ENCODE measurements around the gene NAALADL2.
"Not testable (repeated sequence)": the region's sequence is repeated elsewhere in the genome, so short reads cannot be mapped to it uniquely, and the experiment has no call there.

The NAALADL2 gene

DNA sequence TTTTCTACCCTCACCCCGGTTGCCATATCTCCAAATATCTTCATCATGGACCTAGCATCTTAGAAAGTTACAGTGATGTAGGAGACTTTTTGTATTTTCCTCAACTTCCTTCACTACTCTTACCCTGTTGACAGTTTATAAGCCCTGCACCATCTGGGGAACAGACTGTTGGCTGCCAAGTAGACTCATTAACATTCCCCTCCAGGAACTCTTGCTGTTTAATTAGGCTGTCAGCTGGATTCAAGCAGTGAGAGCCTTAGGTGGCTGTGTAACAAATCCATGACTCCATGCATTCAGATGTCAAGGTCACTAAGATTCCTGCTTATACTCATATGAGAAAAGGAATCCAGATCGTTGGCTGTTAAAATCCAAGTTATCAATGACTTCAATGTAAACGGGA lies 198.3 kb downstream of the NAALADL2 start:
- H3K27me3 ChIP-seq (ENCODE audit: control insufficient read depth, insufficient read depth, low read length) = no peaks in the 10 kb centered on the region
- no peak overlapping the region for H3K9ac ChIP-seq (ENCODE audit: low read length)
- no peaks in the 10 kb centered on the region for H3K36me3 ChIP-seq (ENCODE audit: control insufficient read depth, insufficient read depth, low read length)
- H3K4me3 ChIP-seq (ENCODE audit: low read length) = no peak overlapping the region
- H3K4me1 ChIP-seq (ENCODE audit: control insufficient read depth, insufficient read depth, low read length) = no peaks in the 10 kb centered on the region
- no peaks in the 10 kb centered on the region for H3K9me3 ChIP-seq (ENCODE audit: control insufficient read depth, low read length)

DNA sequence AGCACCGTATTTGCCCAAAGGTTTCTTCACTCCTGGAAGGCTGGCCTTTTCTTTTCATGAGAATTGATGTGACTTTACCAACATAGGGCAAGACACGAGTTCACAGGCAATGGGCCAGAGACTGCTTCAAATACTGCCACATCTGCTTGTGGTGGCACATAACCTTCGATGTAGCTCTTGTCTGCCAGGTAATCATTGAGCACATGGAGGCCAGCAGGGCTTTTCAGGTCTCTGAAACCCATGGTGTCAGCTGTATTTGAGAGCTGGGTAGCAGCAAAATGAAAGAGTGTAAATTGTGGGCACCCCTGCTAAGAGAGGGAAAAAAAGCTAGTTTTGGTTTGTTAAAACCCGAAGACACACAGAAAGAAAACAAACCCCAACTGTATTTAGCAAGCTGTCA lies 200.7 kb downstream of the NAALADL2 start:
- H3K36me3 ChIP-seq (ENCODE audit: control insufficient read depth, insufficient read depth, low read length) = no peaks in the 10 kb centered on the region

DNA sequence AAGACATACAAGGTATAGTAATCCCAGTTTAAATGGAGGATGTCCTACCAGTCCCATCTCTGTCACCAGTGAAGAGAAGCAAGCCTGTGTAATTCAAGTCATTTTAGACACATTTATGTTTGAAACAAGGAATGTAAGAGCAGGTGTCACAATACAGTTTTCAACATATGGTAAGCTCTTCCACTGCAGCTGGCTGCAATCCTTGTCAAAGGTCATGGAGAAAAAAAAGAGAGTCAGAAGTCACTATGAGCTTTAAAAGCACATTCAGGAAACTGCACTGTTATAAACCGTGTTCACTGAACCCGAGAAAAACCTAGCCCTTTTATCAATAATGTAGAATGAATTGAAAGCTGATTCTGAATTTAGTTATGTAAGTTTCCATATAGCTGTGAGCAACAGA lies 206.4 kb downstream of the NAALADL2 start:
- no peaks in the 10 kb centered on the region for H3K9me3 ChIP-seq (ENCODE audit: control insufficient read depth, low read length)
- no peaks in the 10 kb centered on the region for H3K27me3 ChIP-seq (ENCODE audit: control insufficient read depth, insufficient read depth, low read length)
- H3K4me1 ChIP-seq (ENCODE audit: control insufficient read depth, insufficient read depth, low read length) = no peaks in the 10 kb centered on the region
- H3K4me3 ChIP-seq (ENCODE audit: low read length) = no peak overlapping the region
- H3K36me3 ChIP-seq (ENCODE audit: control insufficient read depth, insufficient read depth, low read length) = no peaks in the 10 kb centered on the region
- no peak overlapping the region for H3K9ac ChIP-seq (ENCODE audit: low read length)

More for the DNA sequence above, 200.7 kb downstream of the NAALADL2 start:
- no peak overlapping the region for H3K4me3 ChIP-seq (ENCODE audit: low read length)
- H3K9ac ChIP-seq (ENCODE audit: low read length) = no peak overlapping the region
- no peaks in the 10 kb centered on the region for H3K4me1 ChIP-seq (ENCODE audit: control insufficient read depth, insufficient read depth, low read length)
- H3K27me3 ChIP-seq (ENCODE audit: control insufficient read depth, insufficient read depth, low read length) = no peaks in the 10 kb centered on the region
- H3K9me3 ChIP-seq (ENCODE audit: control insufficient read depth, low read length) = no peaks in the 10 kb centered on the region

- Histone ChIP-seq H3K4me1 (ENCODE audit: control insufficient read depth, insufficient read depth, low read length) (peaks cover 3% of the 10 kb centered on the region), H3K36me3 (ENCODE audit: control insufficient read depth, insufficient read depth, low read length) (no peaks in the 10 kb centered on the region), H3K9me3 (ENCODE audit: control insufficient read depth, low read length) (no peaks in the 10 kb centered on the region), H3K4me3 (ENCODE audit: low read length) (no peak overlapping the region), H3K27me3 (ENCODE audit: control insufficient read depth, insufficient read depth, low read length) (no peaks in the 10 kb centered on the region), H3K9ac (ENCODE audit: low read length) (no peak overlapping the region)
Observed at GRCh38 chr3:175066617-175067415, 207.7 kb downstream of the NAALADL2 start.

GRCh38 chr3:175068587-175068986 lies 209.5 kb downstream of the NAALADL2 start:
- H3K36me3 ChIP-seq (ENCODE audit: control insufficient read depth, insufficient read depth, low read length) = no peaks in the 10 kb centered on the region
- H3K9me3 ChIP-seq (ENCODE audit: control insufficient read depth, low read length) = no peaks in the 10 kb centered on the region
- H3K4me1 ChIP-seq (ENCODE audit: control insufficient read depth, insufficient read depth, low read length) = peaks cover 3% of the 10 kb centered on the region
- no peak overlapping the region for H3K4me3 ChIP-seq (ENCODE audit: low read length)
- H3K9ac ChIP-seq (ENCODE audit: low read length) = no peak overlapping the region
- H3K27me3 ChIP-seq (ENCODE audit: control insufficient read depth, insufficient read depth, low read length) = no peaks in the 10 kb centered on the region

- Histone ChIP-seq H3K36me3 (ENCODE audit: control insufficient read depth, insufficient read depth, low read length) (no peaks in the 10 kb centered on the region), H3K4me3 (ENCODE audit: low read length) (no peak overlapping the region), H3K4me1 (ENCODE audit: control insufficient read depth, insufficient read depth, low read length) (peaks cover 8% of the 10 kb centered on the region), H3K9me3 (ENCODE audit: control insufficient read depth, low read length) (no peaks in the 10 kb centered on the region), H3K9ac (ENCODE audit: low read length) (no peak overlapping the region), H3K27me3 (ENCODE audit: control insufficient read depth, insufficient read depth, low read length) (no peaks in the 10 kb centered on the region)
Observed at GRCh38 chr3:175070946-175071345, 211.8 kb downstream of the NAALADL2 start.

DNA sequence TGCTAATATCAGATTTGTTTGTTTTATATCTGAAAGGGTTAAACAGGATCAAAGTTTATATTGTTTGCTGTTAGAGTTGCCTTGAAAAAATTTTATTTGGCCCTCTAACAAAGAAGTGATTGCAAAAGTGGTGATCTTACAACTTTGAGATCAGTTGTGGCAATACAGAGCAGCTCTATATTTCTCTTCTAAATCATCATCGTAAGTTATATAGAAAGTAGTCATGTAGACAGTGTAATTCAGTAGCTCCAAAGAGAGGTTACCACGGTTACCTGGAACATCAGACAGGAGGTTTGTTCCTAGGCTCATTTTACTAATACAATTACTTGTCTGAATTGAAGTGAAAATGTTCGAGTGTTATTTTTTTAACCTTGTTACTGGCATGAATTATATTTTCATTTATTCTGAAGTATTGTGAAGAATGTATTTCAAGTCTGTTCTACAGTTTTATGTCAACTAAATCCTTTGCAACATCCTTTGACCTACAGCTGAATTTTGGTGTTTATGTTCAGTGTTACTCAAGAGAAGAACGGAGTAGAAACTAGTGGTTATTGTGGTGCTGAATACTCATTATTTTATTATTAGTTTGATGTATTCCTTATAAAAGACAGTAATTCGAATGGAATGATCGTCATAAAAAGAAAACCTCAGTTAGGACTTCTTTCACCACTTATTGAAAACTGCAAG lies 214.2 kb downstream of the NAALADL2 start:
- Histone ChIP-seq H3K9ac (ENCODE audit: low read length) (no peak overlapping the region), H3K4me3 (ENCODE audit: low read length) (no peak overlapping the region), H3K27me3 (ENCODE audit: control insufficient read depth, insufficient read depth, low read length) (no peaks in the 10 kb centered on the region), H3K36me3 (ENCODE audit: control insufficient read depth, insufficient read depth, low read length) (no peaks in the 10 kb centered on the region), H3K4me1 (ENCODE audit: control insufficient read depth, insufficient read depth, low read length) (peaks cover 8% of the 10 kb centered on the region), H3K9me3 (ENCODE audit: control insufficient read depth, low read length) (no peaks in the 10 kb centered on the region)

- Histone ChIP-seq H3K9me3 (ENCODE audit: control insufficient read depth, low read length) (no peaks in the 10 kb centered on the region), H3K9ac (ENCODE audit: low read length) (no peak overlapping the region), H3K4me1 (ENCODE audit: control insufficient read depth, insufficient read depth, low read length) (peaks cover 8% of the 10 kb centered on the region), H3K27me3 (ENCODE audit: control insufficient read depth, insufficient read depth, low read length) (no peaks in the 10 kb centered on the region), H3K36me3 (ENCODE audit: control insufficient read depth, insufficient read depth, low read length) (no peaks in the 10 kb centered on the region), H3K4me3 (ENCODE audit: low read length) (no peak overlapping the region)
Observed at GRCh38 chr3:175075269-175075668, 216.1 kb downstream of the NAALADL2 start.

DNA sequence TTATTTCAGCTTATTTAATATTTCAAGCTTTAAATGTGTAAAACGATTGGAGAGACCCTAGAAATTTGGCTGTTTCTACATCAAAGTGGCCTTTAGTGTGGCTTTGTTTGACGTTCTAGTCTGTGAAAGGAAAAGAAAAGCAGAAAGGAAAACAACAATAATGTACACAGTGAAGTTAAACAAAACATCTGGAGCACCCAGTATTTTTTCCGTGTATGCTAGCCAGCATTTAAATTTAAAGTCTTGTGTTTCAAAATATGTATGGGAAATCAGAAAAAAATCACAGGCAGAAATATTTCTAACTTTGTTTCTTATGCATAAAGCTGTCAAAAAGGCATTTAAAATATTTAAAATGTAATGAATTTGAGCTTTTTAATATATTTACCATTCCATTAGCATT lies 218.1 kb downstream of the NAALADL2 start:
- no peak overlapping the region for H3K4me3 ChIP-seq (ENCODE audit: low read length)
- H3K27me3 ChIP-seq (ENCODE audit: control insufficient read depth, insufficient read depth, low read length) = no peaks in the 10 kb centered on the region
- no peaks in the 10 kb centered on the region for H3K9me3 ChIP-seq (ENCODE audit: control insufficient read depth, low read length)
- H3K9ac ChIP-seq (ENCODE audit: low read length) = no peak overlapping the region
- no peaks in the 10 kb centered on the region for H3K36me3 ChIP-seq (ENCODE audit: control insufficient read depth, insufficient read depth, low read length)
- peaks cover 5% of the 10 kb centered on the region for H3K4me1 ChIP-seq (ENCODE audit: control insufficient read depth, insufficient read depth, low read length)

DNA sequence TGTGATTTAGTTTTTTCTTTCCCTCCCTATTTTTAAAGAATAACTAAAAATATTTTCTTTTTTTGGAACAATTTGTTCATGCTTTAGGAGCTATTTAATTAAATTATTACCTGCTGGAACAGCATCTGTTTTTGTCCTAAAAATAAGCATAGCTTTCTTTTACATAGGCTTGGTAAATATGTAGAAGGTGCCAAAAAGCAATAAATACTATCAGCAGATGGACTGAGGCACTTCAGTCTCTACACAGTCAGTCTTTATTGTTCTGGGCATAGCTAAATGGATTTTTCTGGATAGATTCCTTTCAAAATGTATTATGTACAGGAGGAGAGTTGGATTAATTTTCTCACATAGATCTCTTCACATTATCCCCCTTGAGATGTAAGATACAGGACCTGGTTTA lies 223.5 kb downstream of the NAALADL2 start:
- Histone ChIP-seq H3K4me3 (ENCODE audit: low read length) (no peak overlapping the region), H3K27me3 (ENCODE audit: control insufficient read depth, insufficient read depth, low read length) (no peaks in the 10 kb centered on the region), H3K36me3 (ENCODE audit: control insufficient read depth, insufficient read depth, low read length) (no peaks in the 10 kb centered on the region), H3K9me3 (ENCODE audit: control insufficient read depth, low read length) (no peaks in the 10 kb centered on the region), H3K9ac (ENCODE audit: low read length) (no peak overlapping the region), H3K4me1 (ENCODE audit: control insufficient read depth, insufficient read depth, low read length) (no peaks in the 10 kb centered on the region)

DNA sequence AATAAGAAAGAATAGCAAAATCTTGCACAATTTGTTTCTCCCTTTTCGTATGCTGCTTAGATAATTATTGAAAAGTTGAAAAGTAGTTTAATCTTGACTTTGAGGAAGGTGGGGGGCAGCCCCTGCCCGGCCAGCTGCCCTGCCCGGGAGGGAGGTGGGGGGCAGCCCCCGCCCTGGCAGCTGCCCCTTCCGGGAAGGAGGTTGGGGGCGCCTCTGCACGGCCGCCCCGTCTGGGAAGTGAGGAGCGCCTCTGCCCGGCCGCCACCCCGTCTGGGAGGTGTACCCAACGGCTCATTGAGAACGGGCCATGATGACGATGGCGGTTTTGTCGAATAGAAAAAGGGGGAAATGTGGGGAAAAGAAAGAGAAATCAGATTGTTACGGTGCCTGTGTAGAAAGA lies 228.0 kb downstream of the NAALADL2 start:
- H3K36me3 ChIP-seq (ENCODE audit: control insufficient read depth, insufficient read depth, low read length); H3K27me3 ChIP-seq (ENCODE audit: control insufficient read depth, insufficient read depth, low read length); H3K9ac ChIP-seq (ENCODE audit: low read length); H3K4me3 ChIP-seq (ENCODE audit: low read length); H3K9me3 ChIP-seq (ENCODE audit: control insufficient read depth, low read length); H3K4me1 ChIP-seq (ENCODE audit: control insufficient read depth, insufficient read depth, low read length): not testable (repeated sequence)

- H3K4me3 ChIP-seq (ENCODE audit: low read length) = no peak overlapping the region
- H3K36me3 ChIP-seq (ENCODE audit: control insufficient read depth, insufficient read depth, low read length) = no peaks in the 10 kb centered on the region
- H3K4me1 ChIP-seq (ENCODE audit: control insufficient read depth, insufficient read depth, low read length) = no peaks in the 10 kb centered on the region
- H3K9ac ChIP-seq (ENCODE audit: low read length) = no peak overlapping the region
- no peaks in the 10 kb centered on the region for H3K9me3 ChIP-seq (ENCODE audit: control insufficient read depth, low read length)
- no peaks in the 10 kb centered on the region for H3K27me3 ChIP-seq (ENCODE audit: control insufficient read depth, insufficient read depth, low read length)
Observed at GRCh38 chr3:175088766-175089380, 229.7 kb downstream of the NAALADL2 start.
